Hippocampal formation (tissue), 2 donors: ENCODE results near the gene KBTBD3.

ENCODE experiments used
- DNase-seq, 2 donors: peaks; one replicate each; lab custom pipeline; 2025; lab: John Stamatoyannopoulos, UW

KBTBD3 gene

GRCh38 chr11:106001304-106002012 is 75.7 kb downstream of the KBTBD3 start:
- DNase-seq, result no peak
